Activated CD8-positive, alpha-beta T cell treated with anti-CD3 and anti-CD28 coated beads, Interleukin-2, amount 10 ng/mL, durations not matched to agents 7 days and 5 days (primary cell): ENCODE data around the gene SEMA4D. TPM values are rescaled to one million over a fixed set of nuclear protein-coding genes. Genes with fewer than 3 reads are reported as not detected.
A peak's percentile ranks its signal among the peaks of the same experiment; 100 is the strongest.

Experiments used
- ATAC-seq: fragments of 150-1000 bp; cut with Tn5 transposase; one replicate; pipeline ENCODE4 v1.10.0; 2021; ENCODE audit warnings: moderate library complexity
- CTCF ChIA-PET: fragments of 350-600 bp; sonication (Branson Sonifier 250); formaldehyde crosslinking; loops from one replicate; lab custom pipeline; 2021; ENCODE audit warnings: antibody characterized with exemption; lab: Charles Lee
- POLR2A ChIA-PET: fragments of 350-600 bp; sonication (Branson Sonifier 250); formaldehyde crosslinking; loops from one replicate; lab custom pipeline; 2021; ENCODE audit warnings: antibody characterized with exemption; lab: Charles Lee
- DNase-seq: peaks from one replicate; pipeline ENCODE4 v3.0.0-alpha.2; 2020
- H3K27ac Mint-ChIP-seq: one replicate; pipeline ENCODE4 v1.8.0; 2021; ENCODE audit warnings: mild to moderate bottlenecking, mixed read lengths
- H3K27me3 Mint-ChIP-seq: one replicate; pipeline ENCODE4 v1.8.0; 2021; ENCODE audit warnings: low read depth, mixed read lengths
- H3K36me3 Mint-ChIP-seq: one replicate; pipeline ENCODE4 v1.8.0; 2021; ENCODE audit warnings: low read depth, mixed read lengths
- H3K4me1 Mint-ChIP-seq: one replicate; pipeline ENCODE4 v1.8.0; 2021; ENCODE audit warnings: low read depth, mixed read lengths
- H3K4me3 Mint-ChIP-seq: one replicate; pipeline ENCODE4 v1.8.0; 2021; ENCODE audit warnings: mild to moderate bottlenecking, mixed read lengths
- H3K9me3 Mint-ChIP-seq: one replicate; pipeline ENCODE4 v1.8.0; 2022; ENCODE audit warnings: mixed read lengths; ENCODE audit not compliant: insufficient read depth
- total RNA-seq, 2 experiments: library from RNA; stranded (reverse); gene quantifications; one replicate each; pipeline ENCODE4 v1.2.3, GENCODE V29; 2021

Gene SEMA4D
- total RNA-seq, 2 experiments from 2014 or later = 314 to 321 TPM

- Mint-ChIP-seq H3K36me3 (peaks cover 86% of the 10 kb centered on the region), H3K27ac (peak overlapping the region; percentile 96), H3K4me1 (peaks cover 97% of the 10 kb centered on the region), H3K27me3 (no peaks in the 10 kb centered on the region), H3K9me3 (no peaks in the 10 kb centered on the region), H3K4me3 (peak overlapping the region; percentile 68)
- POLR2A ChIA-PET = interaction anchor here (1.0 to 1.2 kb wide), 2 partner anchors 29 to 35 kb away, joined by 3 read pairs; no protein-coding TSS in a partner anchor
- ATAC-seq (no peak), DNase-seq (no peak)
- CTCF ChIA-PET = interaction anchor here (0.8 to 3.3 kb wide), 4 partner anchors 15 to 94 kb away, joined by 4 to 28 read pairs (median 5); no protein-coding TSS in a partner anchor
These were observed 43.2 kb downstream of the SEMA4D start for GRCh38 chr9:89454498-89455355.

GRCh38 chr9:89453452-89453851, 44.5 kb downstream of the SEMA4D start:
- no peak for DNase-seq
- Mint-ChIP-seq H3K27me3 (no peaks in the 10 kb centered on the region), H3K4me3 (no peak overlapping the region), H3K27ac (peak overlapping the region; percentile 84), H3K9me3 (no peaks in the 10 kb centered on the region), H3K4me1 (peaks cover 97% of the 10 kb centered on the region), H3K36me3 (peaks cover 88% of the 10 kb centered on the region)
- ATAC-seq = no peak
- POLR2A ChIA-PET = no interaction called here
- CTCF ChIA-PET = interaction anchor here (0.8 to 1.3 kb wide), 3 partner anchors 24 to 95 kb away, joined by 3 to 5 read pairs (median 4); no protein-coding TSS in a partner anchor

- peak overlapping the region; percentile 84 for H3K27ac Mint-ChIP-seq
- POLR2A ChIA-PET = no interaction called here
- CTCF ChIA-PET = interaction anchor here (1.1 kb wide), 1 partner anchor 23 kb away, joined by 3 read pairs; no protein-coding TSS in a partner anchor
- no peak overlapping the region for H3K4me3 Mint-ChIP-seq
- peaks cover 96% of the 10 kb centered on the region for H3K4me1 Mint-ChIP-seq
- ATAC-seq (no peak), DNase-seq (no peak)
- no peaks in the 10 kb centered on the region for H3K27me3 Mint-ChIP-seq
- H3K9me3 Mint-ChIP-seq = no peaks in the 10 kb centered on the region
- H3K36me3 Mint-ChIP-seq = peaks cover 87% of the 10 kb centered on the region
These were observed 45.4 kb downstream of the SEMA4D start for GRCh38 chr9:89452561-89452960.

- Mint-ChIP-seq H3K4me3 (no peak overlapping the region), H3K36me3 (peaks cover 86% of the 10 kb centered on the region), H3K27me3 (no peaks in the 10 kb centered on the region), H3K9me3 (no peaks in the 10 kb centered on the region), H3K4me1 (peaks cover 96% of the 10 kb centered on the region), H3K27ac (peak overlapping the region; percentile 88)
- CTCF ChIA-PET = interaction anchor here (1.3 to 5.3 kb wide), 5 partner anchors 19 to 99 kb away, joined by 3 to 31 read pairs (median 4); no protein-coding TSS in a partner anchor
- ATAC-seq (no peak), DNase-seq (no peak)
- POLR2A ChIA-PET = interaction anchor here (1.0 to 1.1 kb wide), 2 partner anchors 14 to 45 kb away, joined by 3 to 4 read pairs; no protein-coding TSS in a partner anchor
These were observed 47.7 kb downstream of the SEMA4D start for GRCh38 chr9:89450213-89450612.

- Mint-ChIP-seq H3K27ac (peak overlapping the region; percentile 88), H3K9me3 (no peaks in the 10 kb centered on the region), H3K27me3 (no peaks in the 10 kb centered on the region), H3K4me1 (peaks cover 96% of the 10 kb centered on the region), H3K4me3 (peak overlapping the region; percentile 19), H3K36me3 (peaks cover 87% of the 10 kb centered on the region)
- ChIA-PET POLR2A (interaction anchor here (0.9 to 1.2 kb wide), 4 partner anchors 9 to 81 kb away, joined by 3 read pairs; no protein-coding TSS in a partner anchor), CTCF (interaction anchor here (1.1 to 5.3 kb wide), 7 partner anchors 11 to 100 kb away, joined by 3 to 31 read pairs (median 8); no protein-coding TSS in a partner anchor)
- DNase-seq = no peak
- peak; percentile 29 for ATAC-seq
These were observed 48.6 kb downstream of the SEMA4D start for GRCh38 chr9:89449261-89449671.

- ChIA-PET CTCF (interaction anchor here (1.1 to 5.3 kb wide), 6 partner anchors 11 to 100 kb away, joined by 3 to 31 read pairs (median 6); no protein-coding TSS in a partner anchor), POLR2A (interaction anchor here (0.9 to 1.2 kb wide), 5 partner anchors 9 to 82 kb away, joined by 3 to 4 read pairs (median 3); no protein-coding TSS in a partner anchor)
- H3K4me1 Mint-ChIP-seq = peaks cover 97% of the 10 kb centered on the region
- no peaks in the 10 kb centered on the region for H3K9me3 Mint-ChIP-seq
- H3K27ac Mint-ChIP-seq = peak overlapping the region; percentile 88
- no peak for DNase-seq
- no peak for ATAC-seq
- H3K27me3 Mint-ChIP-seq = no peaks in the 10 kb centered on the region
- H3K36me3 Mint-ChIP-seq = peaks cover 87% of the 10 kb centered on the region
- no peak overlapping the region for H3K4me3 Mint-ChIP-seq
These were observed 49.1 kb downstream of the SEMA4D start for GRCh38 chr9:89448821-89449220.

- Mint-ChIP-seq H3K4me1 (peaks cover 98% of the 10 kb centered on the region), H3K9me3 (no peaks in the 10 kb centered on the region), H3K27ac (peak overlapping the region; percentile 88), H3K36me3 (peaks cover 85% of the 10 kb centered on the region), H3K4me3 (no peak overlapping the region), H3K27me3 (no peaks in the 10 kb centered on the region)
- peak; percentile 41 for ATAC-seq
- DNase-seq = peak; percentile 54
- ChIA-PET CTCF (interaction anchor here (1.1 to 5.3 kb wide), 5 partner anchors 12 to 101 kb away, joined by 3 to 31 read pairs (median 8); no protein-coding TSS in a partner anchor), POLR2A (interaction anchor here (0.9 to 1.2 kb wide), 3 partner anchors 9 to 30 kb away, joined by 3 to 4 read pairs (median 3); no protein-coding TSS in a partner anchor)
These were observed 49.5 kb downstream of the SEMA4D start for GRCh38 chr9:89448381-89448780.

- no peaks in the 10 kb centered on the region for H3K9me3 Mint-ChIP-seq
- DNase-seq (no peak), ATAC-seq (no peak)
- no peak overlapping the region for H3K4me3 Mint-ChIP-seq
- ChIA-PET CTCF (interaction anchor here (5.3 kb wide), 1 partner anchor 102 kb away, joined by 31 read pairs; no protein-coding TSS in a partner anchor), POLR2A (no interaction called here)
- peak overlapping the region; percentile 82 for H3K27ac Mint-ChIP-seq
- H3K36me3 Mint-ChIP-seq = peaks cover 80% of the 10 kb centered on the region
- H3K27me3 Mint-ChIP-seq = no peaks in the 10 kb centered on the region
- peaks cover 97% of the 10 kb centered on the region for H3K4me1 Mint-ChIP-seq
These were observed 50.5 kb downstream of the SEMA4D start for GRCh38 chr9:89447416-89447815.

- CTCF ChIA-PET = interaction anchor here (5.3 kb wide), 1 partner anchor 102 kb away, joined by 31 read pairs; no protein-coding TSS in a partner anchor
- Mint-ChIP-seq H3K27ac (peak overlapping the region; percentile 82), H3K4me3 (no peak overlapping the region), H3K9me3 (no peaks in the 10 kb centered on the region), H3K36me3 (peaks cover 81% of the 10 kb centered on the region), H3K4me1 (peaks cover 97% of the 10 kb centered on the region), H3K27me3 (no peaks in the 10 kb centered on the region)
- no peak for ATAC-seq
- POLR2A ChIA-PET = no interaction called here
- no peak for DNase-seq
These were observed 51.0 kb downstream of the SEMA4D start for GRCh38 chr9:89446961-89447310.

GRCh38 chr9:89446261-89446960, 51.5 kb downstream of the SEMA4D start:
- Mint-ChIP-seq H3K36me3 (peaks cover 82% of the 10 kb centered on the region), H3K9me3 (no peaks in the 10 kb centered on the region), H3K27ac (peak overlapping the region; percentile 91), H3K4me1 (peaks cover 97% of the 10 kb centered on the region), H3K27me3 (no peaks in the 10 kb centered on the region), H3K4me3 (no peak overlapping the region)
- POLR2A ChIA-PET = no interaction called here
- CTCF ChIA-PET = interaction anchor here (2.5 to 5.3 kb wide), 3 partner anchors 17 to 103 kb away, joined by 12 to 31 read pairs (median 13); no protein-coding TSS in a partner anchor
- no peak for ATAC-seq
- no peak for DNase-seq

GRCh38 chr9:89445801-89446251, 52.1 kb downstream of the SEMA4D start:
- POLR2A ChIA-PET = interaction anchor here (0.6 to 1.3 kb wide), 5 partner anchors 11 to 86 kb away, joined by 3 to 4 read pairs (median 3); no protein-coding TSS in a partner anchor
- Mint-ChIP-seq H3K36me3 (peaks cover 82% of the 10 kb centered on the region), H3K4me1 (peaks cover 97% of the 10 kb centered on the region), H3K27ac (peak overlapping the region; percentile 91), H3K4me3 (no peak overlapping the region), H3K27me3 (no peaks in the 10 kb centered on the region), H3K9me3 (no peaks in the 10 kb centered on the region)
- CTCF ChIA-PET = interaction anchor here (2.5 to 2.9 kb wide), 2 partner anchors 17 to 103 kb away, joined by 12 to 13 read pairs; no protein-coding TSS in a partner anchor
- DNase-seq (no peak), ATAC-seq (no peak)
